Measurements from ENCODE around the gene NEDD4.
"Not testable (repeated sequence)": the region's sequence is repeated elsewhere in the genome, so short reads cannot be mapped to it uniquely, and the experiment has no call there.

The NEDD4 gene

DNA sequence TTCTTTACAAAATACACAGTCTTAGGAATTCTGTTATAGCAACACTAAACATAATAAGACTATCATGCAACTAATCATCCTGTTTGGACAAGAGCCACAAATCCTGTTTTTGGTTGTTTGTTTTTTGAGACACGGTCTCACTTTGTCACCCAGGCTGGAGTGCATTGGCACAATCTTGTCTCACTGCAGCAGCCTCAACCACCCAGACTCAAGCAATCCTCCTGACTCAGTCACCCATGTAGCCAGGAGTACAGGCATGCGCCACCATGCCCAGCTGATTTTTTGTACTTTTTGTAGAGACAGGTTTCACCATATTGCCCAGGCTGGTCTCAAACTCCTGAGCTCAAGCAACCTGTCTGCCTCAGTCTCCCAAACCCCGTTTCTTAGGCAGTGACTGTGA is 28.3 kb downstream of the NEDD4 start:
- peaks cover 2% of the 10 kb centered on the region for H3K36me3 ChIP-seq (ENCODE audit: insufficient read depth, low read length)
- H2AFZ ChIP-seq (ENCODE audit: low read depth, low read length): no peak overlapping the region
- peaks cover 4% of the 10 kb centered on the region for H3K9me3 ChIP-seq (ENCODE audit: low read length)
- no peak overlapping the region for H3K4me3 ChIP-seq (ENCODE audit: low read length)
- H3K4me1 ChIP-seq (ENCODE audit: insufficient read depth, low read length): no peaks in the 10 kb centered on the region
- no peaks in the 10 kb centered on the region for H3K27me3 ChIP-seq (ENCODE audit: insufficient read depth, low read length)

DNA sequence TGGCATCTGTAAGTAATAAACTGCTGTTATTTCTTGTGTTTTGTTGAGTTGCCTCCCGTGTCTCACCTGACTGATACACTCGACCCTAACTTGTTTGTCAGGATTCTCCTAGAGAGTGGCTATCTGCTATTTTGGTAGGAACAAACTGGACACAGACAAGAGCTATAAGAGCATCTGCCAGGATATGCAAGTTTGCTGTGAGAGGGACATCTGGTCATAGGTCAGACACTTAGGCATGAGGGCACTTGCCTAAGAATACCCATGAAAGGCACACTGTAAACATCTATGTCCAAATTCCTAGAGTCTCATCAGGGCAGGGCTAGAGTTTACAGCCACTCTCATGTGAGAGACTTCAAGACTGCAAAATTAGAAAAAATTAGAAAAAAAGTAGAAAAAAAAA is 32.5 kb downstream of the NEDD4 start:
- no peak overlapping the region for H2AFZ ChIP-seq (ENCODE audit: low read depth, low read length)
- no peaks in the 10 kb centered on the region for H3K4me1 ChIP-seq (ENCODE audit: insufficient read depth, low read length)
- H3K4me3 ChIP-seq (ENCODE audit: low read length): no peak overlapping the region
- H3K27me3 ChIP-seq (ENCODE audit: insufficient read depth, low read length): no peaks in the 10 kb centered on the region
- no peaks in the 10 kb centered on the region for H3K9me3 ChIP-seq (ENCODE audit: low read length)
- peaks cover 4% of the 10 kb centered on the region for H3K36me3 ChIP-seq (ENCODE audit: insufficient read depth, low read length)

DNA sequence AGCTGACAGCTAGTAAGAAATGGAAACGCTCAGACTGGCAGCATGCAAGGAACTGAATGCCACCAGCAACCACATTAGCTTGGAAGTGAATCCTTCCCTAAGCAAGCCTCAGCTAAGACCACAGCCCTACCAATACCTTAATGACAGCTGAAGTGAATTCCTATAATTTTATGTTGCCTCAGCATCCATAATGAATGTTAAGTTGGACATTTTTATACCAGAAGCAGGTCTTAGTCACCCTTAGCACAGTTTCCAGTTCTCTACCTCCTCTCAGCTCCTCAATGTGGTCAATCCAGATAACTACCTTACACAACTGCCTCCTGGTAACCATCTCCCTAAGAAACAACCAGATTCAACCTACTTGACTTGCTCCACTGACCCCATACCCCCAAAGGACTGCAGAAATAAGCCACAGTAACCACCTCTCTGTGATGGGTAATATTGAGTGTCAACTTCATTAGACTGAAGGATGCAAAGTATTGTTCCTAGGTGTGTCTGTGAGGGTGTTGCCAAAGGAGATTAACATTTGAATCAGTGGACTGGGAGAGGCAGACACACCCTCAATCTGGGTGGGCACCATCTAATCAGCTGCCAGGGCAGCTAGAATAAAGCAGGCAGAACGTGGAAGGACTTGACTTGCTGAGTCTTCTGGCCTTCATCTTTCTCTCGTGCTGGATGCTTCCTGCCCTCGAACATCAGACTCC is 33.5 kb downstream of the NEDD4 start:
- H3K4me1 ChIP-seq (ENCODE audit: insufficient read depth, low read length): no peaks in the 10 kb centered on the region
- H3K27me3 ChIP-seq (ENCODE audit: insufficient read depth, low read length): no peaks in the 10 kb centered on the region
- H3K4me3 ChIP-seq (ENCODE audit: low read length): no peak overlapping the region
- peaks cover 4% of the 10 kb centered on the region for H3K36me3 ChIP-seq (ENCODE audit: insufficient read depth, low read length)
- H2AFZ ChIP-seq (ENCODE audit: low read depth, low read length): no peak overlapping the region
- H3K9me3 ChIP-seq (ENCODE audit: low read length): no peaks in the 10 kb centered on the region

DNA sequence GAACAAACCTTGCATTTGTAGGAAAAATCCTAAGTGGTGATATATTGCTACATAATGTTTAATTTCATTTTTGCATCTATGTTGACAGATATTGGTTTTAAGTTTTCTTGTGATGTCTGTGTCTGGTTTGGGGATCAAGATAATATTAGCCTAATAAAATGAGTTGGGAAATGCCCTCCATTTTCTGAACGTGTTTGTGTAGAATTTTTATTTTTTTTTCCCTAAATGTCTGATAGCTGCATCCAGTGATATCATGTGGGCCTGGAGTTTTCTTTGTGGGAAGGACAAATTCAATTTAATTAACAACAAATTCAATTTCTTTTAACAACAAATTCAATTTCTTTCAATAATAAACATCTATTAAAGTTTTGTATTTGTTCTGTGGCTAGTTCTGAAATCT is 35.1 kb downstream of the NEDD4 start:
- peaks cover 2% of the 10 kb centered on the region for H3K9me3 ChIP-seq (ENCODE audit: low read length)
- peaks cover 2% of the 10 kb centered on the region for H3K36me3 ChIP-seq (ENCODE audit: insufficient read depth, low read length)

GRCh38 chr15:55954862-55955605 is 38.4 kb downstream of the NEDD4 start:
- no peak overlapping the region for H2AFZ ChIP-seq (ENCODE audit: low read depth, low read length)
- H3K4me1 ChIP-seq (ENCODE audit: insufficient read depth, low read length): no peaks in the 10 kb centered on the region
- peaks cover 5% of the 10 kb centered on the region for H3K36me3 ChIP-seq (ENCODE audit: insufficient read depth, low read length)
- peaks cover 2% of the 10 kb centered on the region for H3K9me3 ChIP-seq (ENCODE audit: low read length)
- H3K27me3 ChIP-seq (ENCODE audit: insufficient read depth, low read length): no peaks in the 10 kb centered on the region
- H3K4me3 ChIP-seq (ENCODE audit: low read length): no peak overlapping the region

More for the DNA sequence above, 35.1 kb downstream of the NEDD4 start:
- Histone ChIP-seq H3K27me3 (ENCODE audit: insufficient read depth, low read length) (no peaks in the 10 kb centered on the region), H2AFZ (ENCODE audit: low read depth, low read length) (no peak overlapping the region), H3K4me3 (ENCODE audit: low read length) (no peak overlapping the region), H3K4me1 (ENCODE audit: insufficient read depth, low read length) (no peaks in the 10 kb centered on the region)

DNA sequence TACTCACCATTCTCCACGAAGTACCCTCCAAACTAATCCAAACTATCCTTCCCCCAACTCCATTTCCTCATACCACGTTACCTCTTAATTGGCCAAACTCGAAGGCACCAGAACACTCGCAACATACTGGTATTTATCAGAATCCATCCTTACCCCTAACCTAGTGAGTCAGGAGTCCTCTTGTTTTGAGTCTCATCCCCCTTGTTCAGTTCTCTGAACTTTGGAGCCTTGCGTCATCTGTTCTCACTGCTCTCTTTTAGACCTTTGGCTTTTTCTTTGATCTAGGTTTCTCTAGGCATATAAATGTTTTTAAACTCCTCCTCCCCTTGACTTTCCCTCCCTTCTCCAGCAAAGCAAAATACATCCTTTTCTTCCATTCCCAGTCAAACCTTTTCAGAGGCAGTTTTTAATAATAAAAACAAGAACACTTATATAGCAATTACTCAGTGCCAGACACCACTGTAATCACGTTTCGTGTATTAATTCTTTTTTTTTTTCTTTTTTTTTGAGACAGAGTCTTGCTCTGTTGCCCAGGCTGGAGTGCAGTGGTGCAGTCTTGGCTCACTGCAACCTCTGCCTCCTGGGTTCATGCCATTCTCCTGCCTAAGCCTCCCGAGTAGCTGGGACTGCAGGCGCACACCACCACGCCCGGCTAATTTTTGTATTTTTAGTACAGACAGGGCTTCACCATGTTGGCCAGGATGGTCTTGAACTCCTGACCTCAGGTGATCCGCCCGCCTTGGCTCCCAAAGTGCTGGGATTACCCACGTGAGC is 40.7 kb downstream of the NEDD4 start:
- not testable (repeated sequence) for H3K9me3 ChIP-seq (ENCODE audit: low read length); H3K4me3 ChIP-seq (ENCODE audit: low read length)

GRCh38 chr15:55944606-55945005 is 48.8 kb downstream of the NEDD4 start:
- H3K27me3 ChIP-seq (ENCODE audit: insufficient read depth, low read length); H3K36me3 ChIP-seq (ENCODE audit: insufficient read depth, low read length); H3K4me1 ChIP-seq (ENCODE audit: insufficient read depth, low read length); H2AFZ ChIP-seq (ENCODE audit: low read depth, low read length); H3K4me3 ChIP-seq (ENCODE audit: low read length); H3K9me3 ChIP-seq (ENCODE audit: low read length): not testable (repeated sequence)

More for the DNA sequence above, 40.7 kb downstream of the NEDD4 start:
- H3K36me3 ChIP-seq (ENCODE audit: insufficient read depth, low read length); H2AFZ ChIP-seq (ENCODE audit: low read depth, low read length); H3K4me1 ChIP-seq (ENCODE audit: insufficient read depth, low read length); H3K27me3 ChIP-seq (ENCODE audit: insufficient read depth, low read length): not testable (repeated sequence)

DNA sequence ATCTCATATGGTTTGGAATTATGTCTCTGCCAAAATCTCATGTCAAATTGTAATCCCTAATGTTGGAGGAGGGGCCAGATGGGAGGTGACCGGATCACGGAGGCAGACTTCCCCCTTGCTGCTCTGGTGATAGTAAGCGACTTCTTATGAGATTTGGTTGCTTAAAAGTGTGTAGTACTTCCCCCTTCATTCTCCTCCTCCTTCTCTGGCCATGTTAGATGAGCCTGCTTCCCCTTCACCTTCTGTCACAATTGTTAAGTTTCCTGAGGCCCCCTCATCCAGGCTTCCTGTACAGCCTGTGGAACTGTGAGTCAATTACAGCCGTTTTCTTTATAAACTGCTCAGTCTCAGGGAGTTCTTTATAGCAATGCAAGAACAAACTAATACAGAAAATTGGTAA is 51.1 kb downstream of the NEDD4 start:
- Histone ChIP-seq H3K27me3 (ENCODE audit: insufficient read depth, low read length) (no peaks in the 10 kb centered on the region), H3K4me1 (ENCODE audit: insufficient read depth, low read length) (peaks cover 6% of the 10 kb centered on the region), H3K36me3 (ENCODE audit: insufficient read depth, low read length) (no peaks in the 10 kb centered on the region), H2AFZ (ENCODE audit: low read depth, low read length) (no peak overlapping the region), H3K4me3 (ENCODE audit: low read length) (no peak overlapping the region), H3K9me3 (ENCODE audit: low read length) (peaks cover 4% of the 10 kb centered on the region)

GRCh38 chr15:55937040-55937439 is 56.4 kb downstream of the NEDD4 start:
- H3K27me3 ChIP-seq (ENCODE audit: insufficient read depth, low read length): no peaks in the 10 kb centered on the region
- H3K9me3 ChIP-seq (ENCODE audit: low read length): peaks cover 4% of the 10 kb centered on the region
- no peaks in the 10 kb centered on the region for H3K36me3 ChIP-seq (ENCODE audit: insufficient read depth, low read length)
- H3K4me3 ChIP-seq (ENCODE audit: low read length): no peak overlapping the region
- no peaks in the 10 kb centered on the region for H3K4me1 ChIP-seq (ENCODE audit: insufficient read depth, low read length)
- H2AFZ ChIP-seq (ENCODE audit: low read depth, low read length): no peak overlapping the region

GRCh38 chr15:55928955-55929354 is 64.5 kb downstream of the NEDD4 start:
- Histone ChIP-seq H3K36me3 (ENCODE audit: insufficient read depth, low read length) (no peaks in the 10 kb centered on the region), H3K9me3 (ENCODE audit: low read length) (no peaks in the 10 kb centered on the region), H3K4me3 (ENCODE audit: low read length) (no peak overlapping the region), H3K27me3 (ENCODE audit: insufficient read depth, low read length) (no peaks in the 10 kb centered on the region), H2AFZ (ENCODE audit: low read depth, low read length) (no peak overlapping the region), H3K4me1 (ENCODE audit: insufficient read depth, low read length) (no peaks in the 10 kb centered on the region)

DNA sequence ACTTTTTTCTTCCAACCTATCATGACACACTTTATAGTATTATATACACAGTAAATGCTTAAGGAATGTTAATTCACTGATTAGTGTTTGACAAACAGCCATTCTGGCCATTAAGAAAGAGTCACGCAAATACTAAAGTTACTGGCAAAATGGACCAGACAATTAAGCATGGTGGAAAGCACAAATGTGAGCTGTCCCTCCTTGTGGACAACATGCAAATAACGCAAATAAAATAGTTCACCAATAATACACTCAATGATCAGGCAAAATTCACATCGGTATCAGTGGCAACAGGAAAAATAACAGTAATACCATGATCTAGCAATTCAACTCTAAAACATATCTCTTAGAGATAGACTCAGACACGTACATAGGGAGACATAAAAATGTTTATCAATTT is 71.7 kb downstream of the NEDD4 start:
- H3K4me3 ChIP-seq (ENCODE audit: low read length): no peak overlapping the region
- H3K9me3 ChIP-seq (ENCODE audit: low read length): no peaks in the 10 kb centered on the region
- H3K36me3 ChIP-seq (ENCODE audit: insufficient read depth, low read length): no peaks in the 10 kb centered on the region
- H3K4me1 ChIP-seq (ENCODE audit: insufficient read depth, low read length): peaks cover 1% of the 10 kb centered on the region
- no peaks in the 10 kb centered on the region for H3K27me3 ChIP-seq (ENCODE audit: insufficient read depth, low read length)
- no peak overlapping the region for H2AFZ ChIP-seq (ENCODE audit: low read depth, low read length)

DNA sequence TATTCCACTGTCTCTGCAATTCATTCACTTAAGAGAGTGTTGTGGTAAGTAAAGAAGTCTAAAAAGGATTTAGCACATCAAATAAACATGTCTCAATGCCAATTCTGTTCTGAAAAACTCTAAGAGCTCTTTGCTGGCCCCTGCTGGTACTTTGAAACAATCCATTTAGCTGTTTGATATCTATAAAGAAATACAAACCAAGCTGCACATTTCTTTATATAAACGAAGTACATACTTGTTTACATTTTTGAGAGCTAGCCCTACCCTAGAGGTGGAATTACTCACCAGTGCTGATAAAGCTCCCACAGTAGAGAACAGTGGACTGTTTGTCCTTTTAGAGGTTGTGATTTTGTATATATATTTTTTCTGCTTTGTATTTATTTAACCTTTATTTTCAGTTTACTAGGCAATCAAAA is 75.5 kb downstream of the NEDD4 start:
- Histone ChIP-seq H3K27me3 (ENCODE audit: insufficient read depth, low read length) (no peaks in the 10 kb centered on the region), H3K4me3 (ENCODE audit: low read length) (no peak overlapping the region), H2AFZ (ENCODE audit: low read depth, low read length) (no peak overlapping the region), H3K36me3 (ENCODE audit: insufficient read depth, low read length) (no peaks in the 10 kb centered on the region), H3K9me3 (ENCODE audit: low read length) (no peaks in the 10 kb centered on the region), H3K4me1 (ENCODE audit: insufficient read depth, low read length) (peaks cover 2% of the 10 kb centered on the region)

DNA sequence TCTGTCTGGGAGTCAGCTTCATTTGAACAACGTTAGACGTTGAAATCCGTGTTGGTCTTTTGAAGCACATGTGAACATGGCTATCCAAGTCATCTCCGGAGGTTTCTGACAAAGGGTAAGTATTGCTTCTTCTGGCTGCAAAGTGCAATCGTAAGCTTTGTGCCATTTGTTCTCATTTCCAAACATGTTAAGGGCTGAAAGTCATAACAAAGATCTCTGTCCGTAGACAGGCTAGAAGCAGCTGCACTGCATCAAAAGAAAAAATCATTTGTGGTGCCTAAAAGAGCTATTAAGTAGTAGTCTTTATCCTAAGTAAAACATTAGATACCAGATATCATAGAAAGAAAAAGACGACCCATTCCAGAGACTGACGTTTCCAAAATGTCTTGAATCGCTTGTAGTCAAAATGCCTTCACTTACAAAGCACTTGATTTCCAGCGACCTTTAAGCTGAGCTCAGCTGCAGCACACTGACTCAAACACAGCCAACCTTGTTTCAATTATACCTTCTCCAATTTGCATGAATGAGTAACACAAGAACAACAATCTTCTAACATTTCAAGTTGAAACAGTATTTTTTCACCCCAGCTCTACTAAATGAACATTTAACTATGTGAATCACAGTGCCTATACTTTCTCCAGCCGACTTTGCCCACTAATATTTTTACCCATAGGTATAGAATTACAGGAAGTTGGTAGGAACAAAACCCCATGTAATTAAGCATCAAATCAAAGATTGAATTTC is 76.6 kb downstream of the NEDD4 start:
- Histone ChIP-seq H3K4me1 (ENCODE audit: insufficient read depth, low read length) (peaks cover 2% of the 10 kb centered on the region), H3K4me3 (ENCODE audit: low read length) (no peak overlapping the region), H3K9me3 (ENCODE audit: low read length) (no peaks in the 10 kb centered on the region), H2AFZ (ENCODE audit: low read depth, low read length) (no peak overlapping the region), H3K36me3 (ENCODE audit: insufficient read depth, low read length) (no peaks in the 10 kb centered on the region), H3K27me3 (ENCODE audit: insufficient read depth, low read length) (no peaks in the 10 kb centered on the region)
